Activated naive CD4-positive, alpha-beta T cell treated with anti-CD3 and anti-CD28 coated beads, Interleukin-2, amount 10 ng/mL, durations not matched to agents 7 days and 5 days (primary cell): ENCODE results near the gene CDK13.
"Not testable (repeated sequence)": the region's sequence is repeated elsewhere in the genome, so short reads cannot be mapped to it uniquely, and the experiment has no call there.

ENCODE experiments used
- CTCF ChIA-PET: fragments of 350-600 bp; sonication (Branson Sonifier 250); formaldehyde crosslinking; loops from one replicate; lab custom pipeline; 2021; ENCODE audit warnings: antibody characterized with exemption; lab: Charles Lee
- DNase-seq: peaks from one replicate; pipeline ENCODE4 v3.0.0-alpha.2; 2020
- H3K27ac Mint-ChIP-seq: one replicate; pipeline ENCODE4 v1.8.0; 2021; ENCODE audit warnings: mild to moderate bottlenecking, moderate library complexity, mixed read lengths
- H3K27me3 Mint-ChIP-seq: one replicate; pipeline ENCODE4 v1.8.0; 2021; ENCODE audit warnings: mild to moderate bottlenecking, mixed read lengths
- H3K36me3 Mint-ChIP-seq: one replicate; pipeline ENCODE4 v1.8.0; 2021; ENCODE audit warnings: mixed read lengths
- H3K4me1 Mint-ChIP-seq: one replicate; pipeline ENCODE4 v1.8.0; 2021; ENCODE audit warnings: mixed read lengths
- H3K4me3 Mint-ChIP-seq: one replicate; pipeline ENCODE4 v1.8.0; 2021; ENCODE audit warnings: mild to moderate bottlenecking, moderate library complexity, mixed read lengths
- H3K9me3 Mint-ChIP-seq: one replicate; pipeline ENCODE4 v1.8.0; 2021; ENCODE audit warnings: mixed read lengths

Gene CDK13

GRCh38 chr7:39949971-39950472 lies at the start of gene CDK13:
TSS of gene CDK13 (plus strand) at chr7:39950256. CDS start at chr7:39950642, 386 bp downstream.
- peak; percentile 96 for DNase-seq
- Mint-ChIP-seq H3K36me3 (peaks cover 24% of the 10 kb centered on the region), H3K4me3 (peak within 1 kb of the TSS; percentile 91), H3K27ac (peak within 1 kb of the TSS; percentile 100), H3K9me3 (no peaks in the 10 kb centered on the region), H3K27me3 (peaks cover 12% of the 10 kb centered on the region), H3K4me1 (peaks cover 49% of the 10 kb centered on the region)
- CTCF ChIA-PET: interaction anchor here (3.9 kb wide), 1 partner anchor 101 kb away, joined by 23 read pairs; no protein-coding TSS in a partner anchor

DNA sequence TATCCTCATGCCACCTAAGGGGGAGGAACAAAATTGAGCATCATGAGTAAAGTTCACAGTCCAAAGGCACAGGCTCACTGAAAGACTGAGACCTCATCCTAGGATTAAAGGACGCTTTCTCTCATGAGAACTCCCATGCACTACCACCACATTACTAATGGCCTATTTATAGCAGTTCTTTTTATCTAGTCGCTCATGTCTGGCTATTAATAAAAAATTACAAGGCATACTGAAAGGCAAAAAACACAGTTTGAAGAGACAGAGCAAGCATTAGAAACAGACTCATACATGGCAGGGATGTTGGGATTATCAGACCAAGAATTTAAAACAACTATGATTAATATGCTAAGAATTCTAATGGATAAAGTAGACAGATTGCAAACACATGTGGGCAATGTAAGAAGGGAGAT lies 46.0 kb upstream of the CDK13 start:
- DNase-seq: no peak
- Mint-ChIP-seq H3K4me3 (no peak overlapping the region), H3K9me3 (peaks cover 5% of the 10 kb centered on the region), H3K36me3 (no peaks in the 10 kb centered on the region), H3K4me1 (no peaks in the 10 kb centered on the region), H3K27ac (no peak overlapping the region), H3K27me3 (peaks cover 10% of the 10 kb centered on the region)
- CTCF ChIA-PET: no interaction called here

GRCh38 chr7:39908141-39908540 lies 41.9 kb upstream of the CDK13 start:
- H3K4me1 Mint-ChIP-seq: no peaks in the 10 kb centered on the region
- no peak for DNase-seq
- peaks cover 5% of the 10 kb centered on the region for H3K27me3 Mint-ChIP-seq
- no peak overlapping the region for H3K4me3 Mint-ChIP-seq
- H3K27ac Mint-ChIP-seq: no peak overlapping the region
- H3K9me3 Mint-ChIP-seq: peaks cover 5% of the 10 kb centered on the region
- H3K36me3 Mint-ChIP-seq: no peaks in the 10 kb centered on the region
- CTCF ChIA-PET: interaction anchor here (0.8 kb wide), 1 partner anchor 11 kb away, joined by 3 read pairs; no protein-coding TSS in a partner anchor

GRCh38 chr7:39908973-39909372 lies 41.1 kb upstream of the CDK13 start:
- peaks cover 5% of the 10 kb centered on the region for H3K9me3 Mint-ChIP-seq
- H3K4me1 Mint-ChIP-seq: no peaks in the 10 kb centered on the region
- peaks cover 5% of the 10 kb centered on the region for H3K27me3 Mint-ChIP-seq
- H3K4me3 Mint-ChIP-seq: no peak overlapping the region
- DNase-seq: no peak
- CTCF ChIA-PET: interaction anchor here (0.8 kb wide), 1 partner anchor 143 kb away, joined by 3 read pairs; no protein-coding TSS in a partner anchor
- no peak overlapping the region for H3K27ac Mint-ChIP-seq
- no peaks in the 10 kb centered on the region for H3K36me3 Mint-ChIP-seq

GRCh38 chr7:39909526-39909925 lies 40.5 kb upstream of the CDK13 start:
- Mint-ChIP-seq H3K27ac (no peak overlapping the region), H3K4me3 (no peak overlapping the region), H3K9me3 (peaks cover 5% of the 10 kb centered on the region), H3K36me3 (no peaks in the 10 kb centered on the region), H3K4me1 (no peaks in the 10 kb centered on the region), H3K27me3 (peaks cover 5% of the 10 kb centered on the region)
- no peak for DNase-seq
- CTCF ChIA-PET: interaction anchor here (0.8 kb wide), 1 partner anchor 143 kb away, joined by 3 read pairs; no protein-coding TSS in a partner anchor

DNA sequence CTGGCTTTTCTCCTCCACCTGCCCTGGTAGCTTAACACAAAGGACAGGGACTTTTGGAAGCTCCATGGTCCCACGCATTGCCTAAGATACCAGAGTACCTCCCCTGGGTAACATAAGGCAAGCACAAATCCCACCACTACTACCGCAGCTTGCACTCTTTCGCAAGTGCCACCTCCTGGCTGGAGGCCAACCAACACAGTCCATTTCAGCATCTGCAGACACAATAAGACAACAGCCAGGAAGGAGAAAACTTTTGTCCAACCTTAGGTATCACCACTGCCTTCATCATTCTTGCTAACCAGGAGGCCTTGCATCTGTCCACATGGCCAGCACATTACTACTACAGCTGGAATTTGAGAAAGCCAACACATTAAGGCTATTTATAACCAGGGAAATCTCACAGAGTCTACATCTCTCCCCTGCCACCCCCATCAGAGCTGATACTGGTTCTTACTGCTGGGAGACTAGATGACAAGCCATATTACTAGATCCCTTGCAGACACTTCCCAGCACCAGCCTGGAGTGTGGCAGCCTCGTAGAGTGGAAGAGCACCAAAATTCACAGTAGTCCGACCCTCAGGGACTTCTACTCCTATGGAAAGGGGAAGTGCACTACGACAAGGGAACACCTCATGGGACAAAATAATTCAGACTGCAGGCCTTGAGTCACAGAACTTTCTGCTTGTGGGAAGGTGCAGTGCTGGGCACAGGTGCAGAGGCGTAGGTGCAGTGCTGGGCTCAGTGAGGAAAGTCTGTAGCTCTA lies 39.8 kb upstream of the CDK13 start:
- CTCF ChIA-PET: interaction anchor here (1.3 kb wide), 1 partner anchor 14 kb away, joined by 5 read pairs; no protein-coding TSS in a partner anchor
- no peak for DNase-seq
- Mint-ChIP-seq H3K27me3 (no peaks in the 10 kb centered on the region), H3K36me3 (no peaks in the 10 kb centered on the region), H3K4me3 (no peak overlapping the region), H3K9me3 (peaks cover 5% of the 10 kb centered on the region), H3K27ac (no peak overlapping the region), H3K4me1 (peaks cover 5% of the 10 kb centered on the region)

GRCh38 chr7:39911167-39911566 lies 38.9 kb upstream of the CDK13 start:
- peaks cover 11% of the 10 kb centered on the region for H3K4me1 Mint-ChIP-seq
- no peaks in the 10 kb centered on the region for H3K36me3 Mint-ChIP-seq
- no peak for DNase-seq
- no peak overlapping the region for H3K27ac Mint-ChIP-seq
- CTCF ChIA-PET: interaction anchor here (1.3 kb wide), 1 partner anchor 15 kb away, joined by 5 read pairs; no protein-coding TSS in a partner anchor
- no peaks in the 10 kb centered on the region for H3K27me3 Mint-ChIP-seq
- peaks cover 5% of the 10 kb centered on the region for H3K9me3 Mint-ChIP-seq
- H3K4me3 Mint-ChIP-seq: no peak overlapping the region

DNA sequence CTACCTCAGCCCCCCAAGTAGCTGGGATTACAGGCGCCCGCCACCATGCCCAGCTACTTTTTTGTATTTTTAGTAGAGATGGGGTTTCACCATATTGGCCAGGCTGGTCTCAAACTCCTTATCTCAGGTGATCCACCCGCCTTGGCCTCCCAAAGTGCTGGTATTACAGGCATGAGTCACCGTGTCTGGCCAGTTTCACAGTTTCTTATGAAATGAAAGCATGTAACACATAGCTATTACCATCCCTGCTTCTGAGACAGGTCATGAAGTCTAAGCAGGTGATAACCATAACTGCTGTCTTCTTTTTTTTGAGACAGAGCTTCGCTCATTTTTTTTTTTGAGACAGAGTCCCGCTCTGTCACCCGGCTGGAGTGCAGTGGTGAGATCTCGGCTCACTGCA lies 34.2 kb upstream of the CDK13 start:
- H3K36me3 Mint-ChIP-seq, H3K4me3 Mint-ChIP-seq, H3K27me3 Mint-ChIP-seq, DNase-seq, H3K9me3 Mint-ChIP-seq, H3K27ac Mint-ChIP-seq: not testable (repeated sequence)
- peaks cover 11% of the 10 kb centered on the region for H3K4me1 Mint-ChIP-seq
- CTCF ChIA-PET: interaction anchor here (1.1 to 1.5 kb wide), 2 partner anchors 16 to 121 kb away, joined by 3 to 4 read pairs; no protein-coding TSS in a partner anchor

GRCh38 chr7:39919646-39920045 lies 30.4 kb upstream of the CDK13 start:
- Mint-ChIP-seq H3K4me1 (peaks cover 11% of the 10 kb centered on the region), H3K9me3 (no peaks in the 10 kb centered on the region), H3K4me3 (no peak overlapping the region), H3K27ac (no peak overlapping the region), H3K36me3 (no peaks in the 10 kb centered on the region), H3K27me3 (peaks cover 24% of the 10 kb centered on the region)
- CTCF ChIA-PET: interaction anchor here (1.1 kb wide), 1 partner anchor 23 kb away, joined by 3 read pairs; no protein-coding TSS in a partner anchor
- no peak for DNase-seq

GRCh38 chr7:39921506-39922175 lies 28.4 kb upstream of the CDK13 start:
- no peaks in the 10 kb centered on the region for H3K4me1 Mint-ChIP-seq

DNA sequence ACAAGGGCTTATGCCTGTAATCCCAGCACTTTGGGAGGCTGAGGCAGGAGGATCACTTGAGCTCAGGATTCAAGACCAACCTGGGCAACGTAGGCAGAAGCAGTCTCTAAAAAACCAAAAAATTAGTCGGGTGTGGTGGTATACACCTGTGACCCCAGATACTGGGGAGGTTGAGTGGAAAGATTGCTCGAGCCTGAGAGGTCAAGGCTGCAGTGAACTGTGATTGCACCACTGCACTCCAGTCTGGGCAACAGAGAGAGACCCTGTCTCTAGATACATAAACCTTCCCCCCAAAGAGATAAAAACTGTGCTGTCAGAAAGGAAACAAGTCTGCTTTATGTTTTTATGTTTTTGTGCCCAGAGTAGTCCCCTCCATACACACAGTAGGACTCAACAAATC lies 27.5 kb upstream of the CDK13 start:
- H3K27ac Mint-ChIP-seq: no peak overlapping the region
- H3K36me3 Mint-ChIP-seq: no peaks in the 10 kb centered on the region
- H3K27me3 Mint-ChIP-seq: peaks cover 23% of the 10 kb centered on the region
- no peak overlapping the region for H3K4me3 Mint-ChIP-seq
- no peak for DNase-seq
- H3K4me1 Mint-ChIP-seq: no peaks in the 10 kb centered on the region
- H3K9me3 Mint-ChIP-seq: no peaks in the 10 kb centered on the region
- CTCF ChIA-PET: no interaction called here

More at GRCh38 chr7:39921506-39922175, 28.4 kb upstream of the CDK13 start:
- Mint-ChIP-seq H3K27me3 (peaks cover 24% of the 10 kb centered on the region), H3K4me3 (no peak overlapping the region), H3K27ac (no peak overlapping the region), H3K9me3 (no peaks in the 10 kb centered on the region), H3K36me3 (no peaks in the 10 kb centered on the region)
- CTCF ChIA-PET: no interaction called here
- DNase-seq: no peak

DNA sequence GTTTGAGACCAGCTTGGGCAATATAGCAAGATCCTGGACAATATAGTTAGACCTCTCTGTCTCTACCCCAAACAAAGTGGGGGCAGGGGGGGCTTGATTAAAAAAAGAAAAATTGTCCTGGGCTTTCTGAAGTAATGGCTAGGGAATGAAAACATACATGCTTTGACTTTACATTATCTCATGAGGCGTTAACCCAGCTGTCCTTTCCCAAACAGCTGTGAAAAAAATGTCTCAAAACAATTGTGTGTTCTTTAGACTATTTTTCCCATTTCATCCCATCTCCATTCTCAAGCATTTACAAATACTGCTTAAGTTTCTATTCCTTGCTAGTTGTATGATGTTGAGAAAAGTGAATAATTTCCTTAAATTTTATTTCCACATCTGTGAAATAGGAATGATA lies 27.0 kb upstream of the CDK13 start:
- no peak overlapping the region for H3K27ac Mint-ChIP-seq
- no peaks in the 10 kb centered on the region for H3K36me3 Mint-ChIP-seq
- no peaks in the 10 kb centered on the region for H3K9me3 Mint-ChIP-seq
- DNase-seq: no peak
- CTCF ChIA-PET: no interaction called here
- no peaks in the 10 kb centered on the region for H3K4me1 Mint-ChIP-seq
- peaks cover 18% of the 10 kb centered on the region for H3K27me3 Mint-ChIP-seq
- H3K4me3 Mint-ChIP-seq: no peak overlapping the region

DNA sequence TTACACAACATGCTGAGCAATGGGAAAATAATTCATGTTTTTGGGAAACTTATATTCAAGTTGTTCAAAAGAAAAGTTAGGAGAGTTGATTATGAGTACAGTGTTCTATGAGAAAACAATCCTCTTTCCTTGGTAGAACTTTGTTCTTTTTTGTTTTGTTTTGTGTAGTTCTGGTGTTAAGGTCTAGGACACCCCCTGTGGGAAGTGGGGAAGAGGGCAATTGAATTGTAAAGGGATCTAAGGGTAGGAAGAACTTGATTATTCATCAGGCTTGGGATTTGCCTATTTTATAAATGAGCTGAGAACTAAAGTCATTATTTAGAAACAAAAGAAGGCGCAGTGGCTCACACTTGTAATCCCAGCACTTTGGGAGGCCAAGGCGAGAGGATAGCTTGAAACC lies 25.9 kb upstream of the CDK13 start:
- no peak overlapping the region for H3K4me3 Mint-ChIP-seq
- no peaks in the 10 kb centered on the region for H3K36me3 Mint-ChIP-seq
- CTCF ChIA-PET: no interaction called here
- no peak overlapping the region for H3K27ac Mint-ChIP-seq
- H3K4me1 Mint-ChIP-seq: no peaks in the 10 kb centered on the region
- H3K27me3 Mint-ChIP-seq: peaks cover 17% of the 10 kb centered on the region
- H3K9me3 Mint-ChIP-seq: no peaks in the 10 kb centered on the region
- no peak for DNase-seq

- DNase-seq: no peak
- Mint-ChIP-seq H3K4me1 (no peaks in the 10 kb centered on the region), H3K4me3 (no peak overlapping the region), H3K36me3 (no peaks in the 10 kb centered on the region), H3K9me3 (no peaks in the 10 kb centered on the region), H3K27me3 (peaks cover 17% of the 10 kb centered on the region), H3K27ac (no peak overlapping the region)
- CTCF ChIA-PET: no interaction called here
These were observed 23.9 kb upstream of the CDK13 start for GRCh38 chr7:39926111-39926510.
